Measurements from ENCODE around the gene PKNOX2.
A peak's percentile ranks its signal among the peaks of the same experiment; 100 is the strongest.

The PKNOX2 gene

GRCh38 chr11:125164422-125165110, at the start of gene PKNOX2:
Gene PKNOX2, plus strand, starts transcription at chr11:125164751. Its CDS starts 186,555 bp downstream, at chr11:125351306.
- Mint-ChIP-seq H3K27me3 (ENCODE audit: low read depth, poor library complexity) (peaks cover 12% of the 10 kb centered on the region), H3K4me1 (peaks cover 80% of the 10 kb centered on the region), H3K9me3 (no peaks in the 10 kb centered on the region), H3K36me3 (ENCODE audit: low read depth) (no peaks in the 10 kb centered on the region), H3K27ac (peak within 1 kb of the TSS; percentile 97), H3K4me3 (peak within 1 kb of the TSS; percentile 96)
- peak; percentile 93 for DNase-seq
- TF ChIP-seq CTCF (IDR thresholded peaks at IDR 0.05): peak; percentile 53

- no peak overlapping the region for H3K4me3 Mint-ChIP-seq
- TF ChIP-seq CTCF (IDR thresholded peaks at IDR 0.05): no peak
- peaks cover 7% of the 10 kb centered on the region for H3K36me3 Mint-ChIP-seq (ENCODE audit: low read depth)
- no peak for DNase-seq
- H3K27me3 Mint-ChIP-seq (ENCODE audit: low read depth, poor library complexity): peaks cover 38% of the 10 kb centered on the region
- H3K9me3 Mint-ChIP-seq: peaks cover 25% of the 10 kb centered on the region
- H3K27ac Mint-ChIP-seq: no peak overlapping the region
- H3K4me1 Mint-ChIP-seq: no peaks in the 10 kb centered on the region
Measured at GRCh38 chr11:125117429-125117828, 47.1 kb upstream of the PKNOX2 start.

- Mint-ChIP-seq H3K36me3 (ENCODE audit: low read depth) (no peaks in the 10 kb centered on the region), H3K27me3 (ENCODE audit: low read depth, poor library complexity) (peaks cover 45% of the 10 kb centered on the region), H3K9me3 (peaks cover 7% of the 10 kb centered on the region), H3K4me1 (peaks cover 15% of the 10 kb centered on the region), H3K4me3 (no peak overlapping the region), H3K27ac (no peak overlapping the region)
- no peak for TF ChIP-seq CTCF (IDR thresholded peaks at IDR 0.05)
- DNase-seq: no peak
Measured at GRCh38 chr11:125123194-125123946, 41.2 kb upstream of the PKNOX2 start.

GRCh38 chr11:125123947-125124617, 40.5 kb upstream of the PKNOX2 start:
- Mint-ChIP-seq H3K9me3 (peaks cover 7% of the 10 kb centered on the region), H3K27ac (no peak overlapping the region), H3K27me3 (ENCODE audit: low read depth, poor library complexity) (peaks cover 49% of the 10 kb centered on the region), H3K36me3 (ENCODE audit: low read depth) (no peaks in the 10 kb centered on the region), H3K4me3 (no peak overlapping the region), H3K4me1 (peaks cover 19% of the 10 kb centered on the region)
- DNase-seq: peak; percentile 38
- peak; percentile 40 for TF ChIP-seq CTCF (IDR thresholded peaks at IDR 0.05)

- H3K4me3 Mint-ChIP-seq: no peak overlapping the region
- H3K27me3 Mint-ChIP-seq (ENCODE audit: low read depth, poor library complexity): peaks cover 46% of the 10 kb centered on the region
- peaks cover 7% of the 10 kb centered on the region for H3K9me3 Mint-ChIP-seq
- H3K36me3 Mint-ChIP-seq (ENCODE audit: low read depth): no peaks in the 10 kb centered on the region
- no peak overlapping the region for H3K27ac Mint-ChIP-seq
- DNase-seq: no peak
- TF ChIP-seq CTCF (IDR thresholded peaks at IDR 0.05): no peak
- peaks cover 24% of the 10 kb centered on the region for H3K4me1 Mint-ChIP-seq
Measured at GRCh38 chr11:125124618-125124992, 39.9 kb upstream of the PKNOX2 start.
